Measurements from ENCODE around the gene EXOSC2. TPM values are rescaled to one million over a fixed set of nuclear protein-coding genes. Genes with fewer than 3 reads are reported as not detected.
"Not testable (repeated sequence)": the region's sequence is repeated elsewhere in the genome, so short reads cannot be mapped to it uniquely, and the experiment has no call there.

Gene EXOSC2
- total RNA-seq, 1 donor from 2014 or later: 10.9 TPM

DNA sequence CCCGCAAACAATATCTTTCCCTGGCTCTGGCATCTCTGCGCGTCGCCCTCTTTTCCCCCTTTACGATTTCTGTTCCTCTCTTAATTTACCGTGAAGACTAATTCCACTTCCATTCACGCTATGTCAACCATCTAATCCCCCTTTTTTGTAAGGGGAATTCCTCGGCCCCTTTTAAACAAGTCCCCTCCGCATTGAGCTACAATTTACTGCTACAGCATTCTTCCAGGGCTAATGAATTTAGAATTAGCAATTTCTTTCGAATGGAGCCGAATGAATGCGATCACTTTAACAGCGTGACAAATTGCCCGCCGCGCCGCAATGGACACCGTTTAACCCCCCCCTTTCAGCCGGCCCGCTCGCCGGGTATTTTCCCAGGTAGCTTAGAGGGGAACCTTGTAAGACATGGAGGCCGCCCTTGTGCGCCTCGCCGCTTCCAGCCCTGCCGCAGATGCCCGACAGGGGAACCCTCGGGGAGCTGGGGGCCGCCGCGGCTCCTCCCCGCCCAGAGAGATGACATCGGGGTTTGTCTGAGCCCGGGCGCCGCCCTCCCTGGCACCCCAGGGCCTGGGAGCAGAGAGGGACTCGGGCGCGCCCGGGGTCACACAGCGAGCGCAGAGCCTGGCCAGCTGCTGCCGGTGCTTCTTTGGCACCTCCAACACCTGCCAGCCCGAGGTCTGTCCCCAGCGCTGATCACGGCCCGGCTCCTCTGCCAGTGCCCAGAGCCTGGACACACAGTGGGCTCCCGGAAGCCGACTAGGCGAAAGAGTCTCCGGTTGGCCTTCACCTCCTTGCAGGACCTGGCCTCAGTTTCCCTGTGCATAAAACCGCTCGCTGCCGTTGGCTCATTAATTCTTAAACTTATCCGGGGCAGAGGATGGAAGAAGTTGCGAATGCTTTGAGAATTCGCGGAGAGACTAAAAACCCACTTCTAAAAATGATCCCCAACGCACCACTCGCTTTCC is 27.9 kb upstream of the EXOSC2 start:
- no peak for ATAC-seq (ENCODE audit: poor library complexity)
- intact Hi-C loops (cut with DNase I): no loop called here
- no peak for DNase-seq

DNA sequence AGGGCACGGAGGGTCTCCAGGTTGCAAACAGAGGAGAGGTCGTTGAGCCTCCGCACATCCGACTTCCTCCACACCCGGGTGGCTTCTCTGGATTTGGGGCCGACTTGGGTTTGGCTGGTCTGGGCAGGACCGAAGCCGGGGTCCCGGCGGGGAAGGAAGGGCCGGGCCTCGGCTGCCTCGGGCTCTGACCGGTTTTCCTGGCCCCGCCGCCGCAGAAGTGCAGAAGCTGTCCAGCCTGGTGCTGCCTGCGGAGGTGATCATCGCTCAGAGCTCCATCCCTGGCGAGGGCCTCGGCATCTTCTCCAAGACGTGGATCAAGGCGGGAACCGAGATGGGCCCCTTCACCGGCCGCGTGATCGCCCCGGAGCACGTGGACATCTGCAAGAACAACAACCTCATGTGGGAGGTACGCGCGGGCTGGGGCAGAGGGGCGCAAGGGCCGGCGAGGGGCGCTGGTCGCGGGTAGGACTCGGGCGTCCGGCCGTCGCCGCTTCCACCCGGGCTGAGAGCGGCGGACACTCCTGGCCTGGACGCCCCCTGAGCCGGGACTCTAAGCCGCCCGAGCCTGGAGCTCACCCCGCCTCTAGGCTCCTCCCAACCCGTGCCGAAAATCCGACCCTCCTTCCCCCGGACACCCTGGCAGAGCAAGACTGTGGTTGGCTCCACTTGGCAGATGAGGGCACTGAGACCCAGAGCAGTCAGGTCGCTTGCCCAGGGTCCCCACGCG is 27.0 kb upstream of the EXOSC2 start:
- no peak for DNase-seq

DNA sequence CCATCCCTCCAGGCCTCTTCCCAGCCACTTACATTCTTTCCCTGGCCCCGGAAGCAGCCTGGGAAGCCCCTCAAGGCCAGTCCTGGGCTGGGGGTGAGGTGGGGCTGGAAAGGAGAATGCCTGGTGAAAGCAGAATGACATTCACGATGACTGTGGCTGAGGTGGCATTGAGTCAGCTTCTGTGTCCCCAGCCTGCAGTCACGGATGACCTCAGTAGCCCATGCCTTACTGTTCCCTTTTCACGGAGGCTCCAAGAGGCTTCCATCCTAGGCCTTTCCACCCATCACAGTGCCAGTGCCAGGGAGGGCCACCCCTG is 26.5 kb upstream of the EXOSC2 start:
- ATAC-seq (ENCODE audit: poor library complexity) (no peak), DNase-seq (no peak)
- intact Hi-C loops (cut with DNase I): no loop called here

More for the DNA sequence above, 27.0 kb upstream of the EXOSC2 start:
- intact Hi-C loops (cut with DNase I): no loop called here
- no peak for ATAC-seq (ENCODE audit: poor library complexity)

DNA sequence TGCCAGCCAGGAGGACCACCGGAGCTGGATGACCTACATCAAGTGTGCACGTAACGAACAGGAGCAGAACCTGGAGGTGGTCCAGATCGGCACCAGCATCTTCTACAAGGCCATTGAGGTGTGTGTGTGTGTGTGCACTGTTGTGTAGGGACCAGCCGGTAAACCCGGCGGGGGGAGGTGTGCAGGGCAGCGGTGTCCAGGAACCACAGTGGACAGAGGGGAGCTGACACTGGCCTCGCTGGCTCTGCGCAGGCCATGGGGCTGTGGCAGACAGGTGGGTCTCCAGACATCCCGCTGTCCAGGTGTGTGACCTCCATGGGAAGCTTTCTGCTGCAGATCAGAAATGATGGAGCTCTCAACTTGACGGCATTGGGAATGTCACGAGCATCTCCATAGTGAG is 25.4 kb upstream of the EXOSC2 start:
- intact Hi-C loops (cut with DNase I): no loop called here
- ATAC-seq (ENCODE audit: poor library complexity): no peak
- DNase-seq: no peak

DNA sequence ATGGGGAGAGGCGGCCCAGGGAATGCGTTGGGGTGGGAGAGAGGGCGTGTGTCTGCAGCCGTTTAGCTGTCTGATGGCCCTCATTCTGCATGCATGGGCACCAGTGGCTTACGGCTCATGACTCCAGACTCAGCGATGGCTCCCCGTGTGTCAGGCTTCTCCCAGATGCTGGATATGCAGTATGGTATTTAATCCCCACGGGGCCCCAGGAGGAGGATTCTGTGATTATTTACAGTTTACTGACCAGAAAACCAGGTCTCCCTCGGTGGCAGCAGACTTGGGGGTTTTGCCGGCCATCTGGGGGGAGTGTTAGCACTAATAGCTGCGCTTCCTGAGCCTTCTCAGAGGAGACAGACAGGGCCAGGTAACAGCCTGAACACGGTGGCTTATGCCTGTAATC is 24.9 kb upstream of the EXOSC2 start:
- DNase-seq: no peak
- intact Hi-C loops (cut with DNase I): no loop called here
- no peak for ATAC-seq (ENCODE audit: poor library complexity)

DNA sequence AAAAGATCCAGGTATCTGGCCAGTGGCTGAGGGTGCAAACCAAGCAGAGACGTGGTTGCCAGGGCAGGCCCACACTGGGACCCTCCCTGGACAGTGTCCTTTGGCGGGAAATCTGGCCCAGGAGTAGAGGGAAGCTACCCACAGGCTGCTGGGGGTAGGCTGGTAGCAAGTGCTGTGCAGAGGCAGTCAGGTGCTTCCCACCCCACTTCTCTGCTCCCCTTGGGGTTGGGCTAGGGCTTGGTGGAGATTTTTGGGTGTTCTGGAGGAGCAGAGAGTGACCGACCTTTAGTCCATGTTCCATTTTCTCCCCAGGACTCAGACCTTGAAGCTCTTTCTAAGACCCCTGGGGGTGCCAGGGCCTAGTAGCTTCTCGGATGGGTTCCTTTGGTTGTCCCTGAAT is 23.6 kb upstream of the EXOSC2 start:
- no peak for DNase-seq
- intact Hi-C loops (cut with DNase I): no loop called here
- ATAC-seq (ENCODE audit: poor library complexity): no peak

DNA sequence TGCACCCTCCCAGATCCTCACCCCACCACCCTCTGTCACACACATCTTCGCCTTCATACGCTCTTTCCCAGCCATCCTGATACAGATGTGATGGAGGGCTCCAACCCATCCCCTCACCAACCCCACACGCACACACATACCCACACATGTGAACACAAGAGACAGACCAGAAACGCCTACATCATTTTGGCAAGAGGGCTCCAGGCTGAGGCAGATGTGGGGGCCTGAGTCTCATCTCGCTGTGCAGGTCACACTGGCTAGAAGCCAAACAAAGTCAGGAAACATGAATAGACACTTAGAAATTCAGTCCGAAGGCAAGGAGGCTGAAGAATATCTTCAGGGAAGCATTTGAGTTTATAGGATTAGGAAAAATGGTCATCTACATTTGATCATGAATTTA is 22.9 kb upstream of the EXOSC2 start:
- ATAC-seq (ENCODE audit: poor library complexity) (no peak), DNase-seq (no peak)
- intact Hi-C loops (cut with DNase I): no loop called here

DNA sequence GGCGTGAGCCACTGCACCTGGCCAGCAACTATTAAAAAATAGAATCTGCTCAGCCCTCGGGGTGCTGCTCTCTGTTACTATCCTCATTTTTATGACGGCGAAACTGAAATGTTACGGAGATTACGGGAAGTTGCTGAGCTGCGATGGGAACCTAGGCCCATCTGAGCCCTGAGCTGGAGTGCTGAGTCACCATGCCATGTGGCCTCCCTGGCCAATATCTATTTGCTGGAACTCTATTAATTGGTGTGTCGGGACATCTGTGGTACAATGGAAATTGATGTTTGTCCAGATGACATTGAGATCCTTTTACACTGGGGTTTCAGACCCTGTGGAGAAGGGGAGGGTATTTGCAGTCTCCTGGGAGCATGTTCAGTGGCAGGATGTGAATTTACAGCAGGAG is 21.1 kb upstream of the EXOSC2 start:
- DNase-seq: no peak
- intact Hi-C loops (cut with DNase I): no loop called here
- ATAC-seq (ENCODE audit: poor library complexity): no peak

DNA sequence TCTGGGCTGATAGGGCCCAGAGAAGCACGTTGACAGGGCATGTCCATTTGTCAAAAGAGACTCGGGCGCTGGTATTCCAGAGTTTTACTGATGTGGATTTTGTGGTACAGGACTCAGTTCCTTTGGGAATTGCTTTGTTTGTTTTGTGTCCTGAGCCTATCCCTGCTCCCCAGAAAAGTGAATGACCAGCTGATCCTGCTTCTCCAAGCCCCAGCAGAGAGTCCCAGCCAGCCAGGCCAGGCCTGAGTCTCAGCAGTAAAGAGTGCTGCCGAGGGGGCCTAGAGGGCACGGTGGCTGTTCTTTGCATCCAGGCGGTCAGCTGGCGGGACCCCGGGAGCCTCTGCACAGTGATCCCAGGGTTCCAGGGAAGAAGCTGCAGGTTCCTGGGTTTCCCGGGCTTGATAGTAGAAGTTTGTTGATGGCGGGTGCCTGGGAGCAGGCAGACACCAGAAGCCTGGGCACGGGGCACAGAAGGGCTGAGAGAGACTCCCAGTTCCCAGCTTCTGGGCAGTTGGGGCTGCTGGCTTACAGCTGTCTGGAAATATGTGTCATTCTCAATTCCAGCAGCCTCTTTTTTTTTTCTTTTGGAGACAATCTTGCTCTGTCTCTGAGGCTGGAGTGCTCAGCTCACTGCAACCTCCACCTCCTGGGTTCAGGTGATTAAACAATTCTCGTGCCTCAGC is 20.5 kb upstream of the EXOSC2 start:
- no peak for ATAC-seq (ENCODE audit: poor library complexity)
- no peak for DNase-seq
- intact Hi-C loops (cut with DNase I): no loop called here

DNA sequence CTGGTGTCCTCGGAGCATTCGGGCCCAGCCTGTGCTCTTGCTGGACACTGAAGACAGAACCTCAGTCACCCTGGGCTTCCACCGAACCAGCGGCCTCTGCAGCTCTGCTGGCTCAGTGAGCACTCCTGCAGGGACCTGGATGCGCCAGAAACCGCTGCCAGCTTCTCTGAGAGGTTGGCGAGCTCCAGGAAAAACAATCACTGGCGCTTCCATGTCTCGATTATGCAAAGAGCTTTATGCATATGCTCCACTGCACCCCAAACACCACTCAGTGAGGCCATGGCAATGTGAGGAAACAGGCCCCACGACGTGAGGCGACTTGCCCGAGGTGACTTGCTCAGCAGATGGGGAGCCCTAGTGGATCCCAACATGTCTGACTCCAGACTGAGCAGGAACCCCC is 18.2 kb upstream of the EXOSC2 start:
- intact Hi-C loops (cut with DNase I): no loop called here
- no peak for DNase-seq
- no peak for ATAC-seq (ENCODE audit: poor library complexity)

DNA sequence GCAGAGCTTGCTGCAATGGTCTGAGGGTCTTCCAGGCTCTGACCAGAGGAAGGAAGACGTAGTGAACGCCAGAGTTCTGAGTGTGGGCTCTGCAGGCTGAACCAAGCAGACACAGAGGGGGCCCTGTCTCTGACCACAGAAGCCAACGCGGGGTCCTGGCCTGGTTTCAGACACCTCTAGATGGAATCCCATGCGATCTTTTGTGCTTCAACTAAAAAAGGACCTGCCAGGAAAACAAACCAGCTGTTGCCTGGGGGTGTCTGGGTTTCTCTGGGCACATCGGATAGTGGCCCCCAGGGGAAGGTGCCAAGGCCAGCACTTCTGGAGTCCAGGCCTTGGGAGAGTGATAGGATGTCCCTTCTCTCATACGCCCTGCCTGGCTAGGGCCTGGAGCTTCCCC is 16.3 kb upstream of the EXOSC2 start:
- no peak for ATAC-seq (ENCODE audit: poor library complexity)
- no peak for DNase-seq
- intact Hi-C loops (cut with DNase I): no loop called here

DNA sequence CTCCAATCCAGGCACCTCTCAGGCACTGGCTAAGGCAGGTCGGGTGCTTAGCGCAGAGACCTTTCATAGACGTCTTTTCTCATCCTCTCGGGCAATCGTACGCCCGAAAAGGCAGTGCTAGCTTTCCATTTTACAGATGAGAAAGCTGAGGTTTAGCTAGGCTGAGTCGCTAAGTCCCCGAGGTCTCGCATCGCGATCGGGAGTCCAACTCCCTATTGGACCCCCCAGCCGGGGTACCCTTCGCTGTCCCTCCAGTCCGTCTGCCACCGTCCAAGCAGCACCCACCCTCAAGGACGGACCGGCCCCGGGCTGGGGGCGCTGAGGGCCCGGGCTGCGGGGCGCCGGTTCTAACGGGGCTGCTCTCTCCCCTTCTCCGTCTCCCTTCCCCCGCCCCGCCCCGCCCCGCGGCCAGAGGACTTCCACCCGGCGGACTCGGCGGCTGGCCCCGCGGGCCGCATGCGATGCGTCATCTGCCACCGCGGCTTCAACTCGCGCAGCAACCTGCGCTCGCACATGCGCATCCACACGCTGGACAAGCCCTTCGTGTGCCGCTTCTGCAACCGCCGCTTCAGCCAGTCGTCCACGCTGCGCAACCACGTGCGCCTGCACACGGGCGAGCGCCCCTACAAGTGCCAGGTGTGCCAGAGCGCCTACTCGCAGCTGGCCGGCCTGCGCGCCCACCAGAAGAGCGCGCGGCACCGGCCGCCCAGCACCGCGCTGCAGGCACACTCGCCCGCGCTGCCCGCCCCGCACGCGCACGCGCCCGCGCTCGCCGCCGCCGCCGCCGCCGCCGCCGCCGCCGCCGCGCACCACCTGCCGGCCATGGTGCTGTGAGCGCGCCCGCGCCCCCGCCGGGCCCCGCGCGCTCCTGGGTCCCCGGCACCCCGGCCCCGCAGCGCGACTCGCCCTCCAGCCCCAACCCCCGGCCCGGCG is 12.5 kb upstream of the EXOSC2 start:
- DNase-seq: peak; percentile 87
- intact Hi-C loops (cut with DNase I): no loop called here
- peak; percentile 83 for ATAC-seq (ENCODE audit: poor library complexity)

DNA sequence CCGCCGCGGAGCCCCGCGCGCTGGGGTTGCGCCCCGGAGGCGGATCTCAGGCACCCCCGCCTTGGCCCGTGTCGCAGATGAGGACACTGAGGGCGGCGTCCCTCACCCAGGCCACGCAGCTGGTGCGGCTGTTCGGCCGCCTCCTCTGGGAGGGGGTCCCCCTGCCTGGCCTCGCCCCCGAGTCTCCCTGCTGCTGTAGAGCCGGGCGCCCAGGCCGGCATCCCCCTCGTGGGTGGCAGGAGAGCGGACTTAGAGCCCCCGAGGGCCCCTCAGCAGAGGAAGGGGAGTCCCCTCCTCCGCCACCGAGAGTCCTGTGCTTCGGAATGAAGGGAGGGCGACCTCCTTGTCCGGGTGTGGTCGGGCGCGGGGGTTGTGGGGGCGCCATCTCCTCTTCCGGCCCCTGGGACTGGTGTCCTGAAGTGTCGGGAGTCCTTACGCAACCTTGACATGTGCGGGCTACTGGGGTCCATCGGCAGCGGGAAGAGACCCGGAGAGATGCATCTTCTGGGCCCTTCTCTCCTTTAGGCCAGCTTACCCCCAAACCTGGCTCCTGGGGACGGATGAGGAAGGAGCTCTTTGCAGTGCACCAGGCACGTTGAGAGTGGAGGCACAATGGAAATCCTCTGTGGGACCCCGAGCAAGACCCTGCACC is 11.7 kb upstream of the EXOSC2 start:
- peak; percentile 23 for ATAC-seq (ENCODE audit: poor library complexity)
- no peak for DNase-seq
- intact Hi-C loops (cut with DNase I): no loop called here

DNA sequence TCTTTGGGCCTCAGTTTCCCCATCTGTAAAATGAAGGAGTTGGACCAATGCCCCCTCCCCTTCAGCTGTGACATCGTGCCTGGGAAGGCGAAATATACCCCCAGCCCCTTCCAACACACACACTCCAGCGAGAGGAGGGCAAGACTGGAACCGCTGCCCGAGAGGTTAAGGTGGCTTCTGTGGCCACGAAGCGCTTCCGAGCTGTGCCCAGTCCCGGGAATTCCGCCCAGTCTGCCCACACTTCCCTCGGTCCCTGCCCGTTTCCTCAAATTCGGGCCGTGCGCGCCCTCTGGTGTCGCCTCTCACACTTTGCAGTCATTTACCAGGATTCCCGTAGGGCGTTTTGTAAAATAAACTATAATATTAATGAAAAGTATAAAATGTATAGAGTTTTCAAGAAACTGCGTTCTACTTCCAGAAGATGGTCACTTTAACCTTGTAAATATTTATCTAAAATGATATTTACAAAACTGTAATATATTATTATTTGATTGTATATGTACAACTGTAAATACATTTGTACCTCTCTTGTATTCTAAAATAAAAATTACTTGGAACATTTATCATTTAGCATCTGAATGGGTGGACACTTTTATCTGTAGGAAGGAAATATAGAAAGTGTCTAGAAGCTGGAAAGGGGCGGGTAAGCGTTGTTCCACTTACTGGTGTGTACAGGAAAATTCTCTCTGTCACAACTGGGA is 11.0 kb upstream of the EXOSC2 start:
- intact Hi-C loops (cut with DNase I): loop anchor here (1.0 kb wide), 1 partner anchor 221 kb away; no protein-coding TSS in a partner anchor
- DNase-seq: peak; percentile 86
- peak; percentile 85 for ATAC-seq (ENCODE audit: poor library complexity)

DNA sequence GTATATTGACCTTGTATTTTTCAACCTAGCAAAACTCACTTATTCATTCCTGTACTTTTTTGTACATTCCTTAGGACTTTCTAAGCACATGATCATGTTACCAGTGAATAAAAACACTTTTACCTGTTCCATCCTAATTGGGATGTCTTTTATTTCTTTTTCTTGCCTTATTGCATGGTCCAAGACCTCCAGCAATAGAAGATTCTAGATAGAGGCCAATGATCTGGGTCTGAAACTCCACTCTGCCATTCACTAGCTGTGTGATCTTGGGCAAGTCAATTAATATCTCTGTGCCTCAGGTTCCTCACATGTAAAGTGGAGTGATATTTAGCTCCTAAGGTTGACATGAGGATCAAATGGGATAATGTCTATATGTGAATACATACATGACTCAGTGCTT is 8.5 kb upstream of the EXOSC2 start:
- no peak for DNase-seq
- intact Hi-C loops (cut with DNase I): no loop called here
- no peak for ATAC-seq (ENCODE audit: poor library complexity)

DNA sequence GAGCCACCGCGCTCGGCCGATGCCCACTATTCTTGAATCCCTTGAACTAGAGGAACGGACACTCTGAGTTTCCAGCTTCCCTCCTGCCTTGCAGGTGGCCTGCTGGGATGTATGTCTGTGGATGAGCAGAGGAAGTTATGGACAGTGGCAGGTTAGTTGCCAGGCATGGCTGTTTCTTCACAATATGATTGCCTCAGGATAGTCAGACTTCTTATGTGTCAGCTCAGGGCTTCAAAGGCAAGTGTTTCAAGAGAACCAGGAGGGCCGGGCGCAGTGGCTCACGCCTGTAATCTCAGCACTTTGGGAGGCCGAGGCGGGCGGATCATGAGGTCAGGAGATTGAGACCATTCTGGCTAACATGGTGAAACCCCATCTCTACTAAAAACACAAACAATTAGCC is 7.6 kb upstream of the EXOSC2 start:
- ATAC-seq (ENCODE audit: poor library complexity); DNase-seq; intact Hi-C loops (cut with DNase I): not testable (repeated sequence)

DNA sequence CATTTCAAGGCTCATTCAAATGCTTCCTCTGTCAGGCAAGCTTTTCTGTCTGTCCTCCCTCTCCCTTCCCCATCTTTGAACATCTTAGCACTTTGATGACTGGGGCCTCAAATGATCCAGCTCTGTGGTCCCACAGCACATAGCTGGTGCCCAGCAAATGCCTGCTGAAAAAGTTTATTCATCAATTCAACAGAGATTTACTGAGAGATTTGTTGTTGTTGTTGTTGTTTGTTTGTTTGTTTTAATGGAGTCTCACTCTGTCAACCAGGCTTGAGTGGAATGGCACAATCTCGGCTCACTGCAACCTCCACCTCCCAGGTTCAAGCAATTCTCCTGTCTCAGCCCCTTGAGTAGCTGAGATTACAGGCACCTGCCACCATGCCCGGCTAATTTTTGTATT is 6.0 kb upstream of the EXOSC2 start:
- intact Hi-C loops (cut with DNase I): no loop called here
- DNase-seq: no peak
- no peak for ATAC-seq (ENCODE audit: poor library complexity)

DNA sequence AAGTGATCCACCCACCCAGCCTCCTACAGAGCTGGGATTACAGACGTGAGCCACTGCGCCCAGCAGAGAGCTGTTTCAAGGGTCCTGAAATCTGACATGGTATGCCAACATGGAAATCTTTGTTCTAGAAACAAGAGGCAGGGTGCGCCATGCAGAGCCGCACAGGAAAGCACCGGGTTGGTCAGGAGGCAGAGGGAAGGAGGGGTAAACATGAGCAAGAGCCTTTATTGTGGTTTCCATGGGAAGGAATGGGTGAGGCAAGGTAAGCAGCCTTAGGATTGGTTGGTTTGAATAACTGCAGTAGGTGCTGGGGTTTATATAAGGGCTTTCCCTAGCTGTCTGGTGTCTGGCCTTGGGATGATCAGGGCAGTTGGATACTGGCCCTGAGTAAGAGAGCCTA is 5.5 kb upstream of the EXOSC2 start:
- intact Hi-C loops (cut with DNase I): no loop called here
- no peak for DNase-seq

More for the DNA sequence above, 5.5 kb upstream of the EXOSC2 start:
- no peak for ATAC-seq (ENCODE audit: poor library complexity)
